Measurements from ENCODE around the gene FAM222B. TPM values are rescaled to one million over a fixed set of nuclear protein-coding genes. Genes with fewer than 3 reads are reported as not detected.

Gene FAM222B
- total and polyA plus RNA-seq, 2 donors (not counting 1 experiment from before 2014, with no cell fraction given): 10.8 to 23.1 TPM

DNA sequence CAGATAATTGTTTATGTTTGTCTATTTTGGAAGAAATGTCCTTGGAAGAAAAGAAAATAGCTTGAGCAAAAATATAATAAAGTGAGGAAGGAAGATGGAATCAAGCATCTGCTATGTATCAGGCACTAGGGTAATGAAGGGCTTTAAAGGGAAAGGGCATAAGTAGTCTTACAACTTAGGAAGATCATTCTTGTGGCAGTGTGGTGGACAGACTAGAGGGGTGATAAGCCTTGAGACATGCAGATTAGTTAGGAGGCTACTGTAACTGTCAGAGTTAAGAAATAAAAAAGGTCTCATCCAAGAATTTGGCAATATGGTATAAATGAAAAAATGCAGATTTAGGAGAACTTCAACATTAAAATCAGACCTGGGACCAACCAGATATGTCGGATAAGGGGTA, 14.9 kb downstream of the FAM222B start:
- Histone ChIP-seq H3K4me1 (ENCODE audit: control insufficient read depth in 2 of 2, insufficient read depth in 2 of 2, low read length in 2 of 2) (no peaks in the 10 kb centered on the region), H4K20me1 (ENCODE audit: control insufficient read depth, insufficient read depth, low read length, poor library complexity, severe bottlenecking) (no peaks in the 10 kb centered on the region), H3K9me3 (ENCODE audit: control extremely low read depth in 1 of 3, control insufficient read depth in 2 of 3, insufficient read depth in 1 of 3, low read length in 2 of 3) (no peaks in the 10 kb centered on the region), H3K27ac (ENCODE audit: low read length in 2 of 2) (no peak overlapping the region), H3K4me3 (ENCODE audit: control extremely low read depth in 1 of 5, extremely low read depth in 1 of 5, insufficient read depth in 1 of 5, low read depth in 2 of 5, low read length in 4 of 5) (no peak overlapping the region), H3K9ac (ENCODE audit: low read length) (no peak overlapping the region), H3K27me3 (replicated peaks in 1 of 4; ENCODE audit: control extremely low read depth in 1 of 4, control insufficient read depth in 3 of 4, insufficient read depth in 4 of 4, low read length in 3 of 4) (no peaks in the 10 kb centered on the region), H3K79me2 (ENCODE audit: control insufficient read depth, insufficient read depth, low read length) (peaks cover 73% of the 10 kb centered on the region), H3K4me2 (replicated peaks; ENCODE audit: low read depth, low read length, poor library complexity, severe bottlenecking) (no peak overlapping the region), H3K36me3 (replicated peaks in 1 of 2; ENCODE audit: control extremely low read depth in 1 of 2, control insufficient read depth in 1 of 2, extremely low read depth in 1 of 2, insufficient read depth in 2 of 2, low read length in 1 of 2) (peaks cover 0 to 8% of the 10 kb centered on the region in 2 experiments), H2AFZ (ENCODE audit: insufficient read depth, low read depth, low read length, poor library complexity, severe bottlenecking) (no peak overlapping the region)
- ChIA-PET POLR2A (no interaction called here), CTCF (interaction anchor here (0.8 to 4.6 kb wide), 5 partner anchors 9 to 64 kb away, joined by 3 to 22 read pairs (median 3); no protein-coding TSS in a partner anchor)
- no CpG with 5 or more reads among the region's 1 CpG for WGBS (ENCODE audit: insufficient coverage)
- intact Hi-C loops (cut with micrococcal nuclease): no loop called here
- ATAC-seq (ENCODE audit: low read depth) (no peak), DNase-seq (no peak)
- Mint-ChIP-seq H3K27me3 (no peaks in the 10 kb centered on the region), H3K4me1 (peaks cover 2% of the 10 kb centered on the region), H3K9me3 (ENCODE audit: insufficient read depth) (no peaks in the 10 kb centered on the region), H3K4me3 (no peak overlapping the region), H3K27ac (no peak overlapping the region)
- TF ChIP-seq, protein P1, sequence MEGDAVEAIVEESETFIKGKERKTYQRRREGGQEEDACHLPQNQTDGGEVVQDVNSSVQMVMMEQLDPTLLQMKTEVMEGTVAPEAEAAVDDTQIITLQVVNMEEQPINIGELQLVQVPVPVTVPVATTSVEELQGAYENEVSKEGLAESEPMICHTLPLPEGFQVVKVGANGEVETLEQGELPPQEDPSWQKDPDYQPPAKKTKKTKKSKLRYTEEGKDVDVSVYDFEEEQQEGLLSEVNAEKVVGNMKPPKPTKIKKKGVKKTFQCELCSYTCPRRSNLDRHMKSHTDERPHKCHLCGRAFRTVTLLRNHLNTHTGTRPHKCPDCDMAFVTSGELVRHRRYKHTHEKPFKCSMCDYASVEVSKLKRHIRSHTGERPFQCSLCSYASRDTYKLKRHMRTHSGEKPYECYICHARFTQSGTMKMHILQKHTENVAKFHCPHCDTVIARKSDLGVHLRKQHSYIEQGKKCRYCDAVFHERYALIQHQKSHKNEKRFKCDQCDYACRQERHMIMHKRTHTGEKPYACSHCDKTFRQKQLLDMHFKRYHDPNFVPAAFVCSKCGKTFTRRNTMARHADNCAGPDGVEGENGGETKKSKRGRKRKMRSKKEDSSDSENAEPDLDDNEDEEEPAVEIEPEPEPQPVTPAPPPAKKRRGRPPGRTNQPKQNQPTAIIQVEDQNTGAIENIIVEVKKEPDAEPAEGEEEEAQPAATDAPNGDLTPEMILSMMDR (IDR thresholded peaks at IDR 0.05): no peak
- no peak for TF ChIP-seq EZH2 (IDR thresholded peaks at IDR 0.05; ENCODE audit: borderline replicate concordance, insufficient read depth, low read depth, low read length, poor library complexity, severe bottlenecking)

DNA sequence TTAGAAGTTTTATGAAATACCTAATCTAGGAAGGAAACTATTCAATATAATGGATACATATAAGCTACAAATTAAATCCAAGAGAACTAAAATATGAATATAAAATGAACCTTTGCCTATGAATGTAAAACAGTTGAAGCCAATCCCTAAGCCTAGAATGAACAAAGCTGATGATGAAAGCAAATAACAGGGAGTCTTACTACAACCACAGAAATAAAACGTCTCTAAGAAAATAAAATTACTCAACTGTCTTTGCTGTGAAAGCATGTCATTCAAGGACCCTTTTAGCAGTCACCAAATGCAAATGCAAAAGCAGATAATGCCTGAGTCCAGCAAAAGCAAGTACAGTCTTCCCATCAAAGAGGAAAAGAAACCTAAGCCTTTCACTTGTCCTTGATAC, 23.0 kb downstream of the FAM222B start:
- no peak for DNase-seq
- intact Hi-C loops (cut with micrococcal nuclease): no loop called here
- Histone ChIP-seq H3K9me3 (ENCODE audit: control extremely low read depth in 1 of 3, control insufficient read depth in 2 of 3, insufficient read depth in 1 of 3, low read length in 2 of 3) (no peaks in the 10 kb centered on the region), H3K4me3 (ENCODE audit: control extremely low read depth in 1 of 5, extremely low read depth in 1 of 5, insufficient read depth in 1 of 5, low read depth in 2 of 5, low read length in 4 of 5) (no peak overlapping the region), H3K27ac (ENCODE audit: low read length in 2 of 2) (peak overlapping the region in 1 of 2 donors; percentile 12), H3K9ac (ENCODE audit: low read length) (no peak overlapping the region), H2AFZ (ENCODE audit: insufficient read depth, low read depth, low read length, poor library complexity, severe bottlenecking) (no peak overlapping the region), H4K20me1 (ENCODE audit: control insufficient read depth, insufficient read depth, low read length, poor library complexity, severe bottlenecking) (no peaks in the 10 kb centered on the region), H3K4me2 (replicated peaks; ENCODE audit: low read depth, low read length, poor library complexity, severe bottlenecking) (no peak overlapping the region), H3K79me2 (ENCODE audit: control insufficient read depth, insufficient read depth, low read length) (peaks cover 47% of the 10 kb centered on the region), H3K36me3 (replicated peaks in 1 of 2; ENCODE audit: control extremely low read depth in 1 of 2, control insufficient read depth in 1 of 2, extremely low read depth in 1 of 2, insufficient read depth in 2 of 2, low read length in 1 of 2) (peaks cover 0 to 2% of the 10 kb centered on the region in 2 experiments), H3K4me1 (ENCODE audit: control insufficient read depth in 2 of 2, insufficient read depth in 2 of 2, low read length in 2 of 2) (no peaks in the 10 kb centered on the region), H3K27me3 (replicated peaks in 1 of 4; ENCODE audit: control extremely low read depth in 1 of 4, control insufficient read depth in 3 of 4, insufficient read depth in 4 of 4, low read length in 3 of 4) (no peaks in the 10 kb centered on the region)
- Mint-ChIP-seq H3K4me3 (no peak overlapping the region), H3K9me3 (ENCODE audit: insufficient read depth) (no peaks in the 10 kb centered on the region), H3K27me3 (no peaks in the 10 kb centered on the region), H3K27ac (no peak overlapping the region), H3K4me1 (peaks cover 5% of the 10 kb centered on the region)
- CTCF ChIA-PET: no interaction called here
- POLR2A ChIA-PET: interaction anchor here (0.6 kb wide), 1 partner anchor 68 kb away, joined by 4 read pairs; no protein-coding TSS in a partner anchor
- ATAC-seq (ENCODE audit: low read depth): no peak
- 56% methylated on average over 1 of the region's 1 CpG for WGBS (ENCODE audit: insufficient coverage)
- no peak for TF ChIP-seq EZH2 (IDR thresholded peaks at IDR 0.05; ENCODE audit: borderline replicate concordance, insufficient read depth, low read depth, low read length, poor library complexity, severe bottlenecking)
- TF ChIP-seq, protein P1 (IDR thresholded peaks at IDR 0.05): no peak
